HepG2 (cell line): Measurements from ENCODE around the gene FANCE. TPM values are rescaled to one million over a fixed set of nuclear protein-coding genes. Genes with fewer than 3 reads are reported as not detected.

Experiments
- BATF2 ChIP-seq: sonication (generic); formaldehyde crosslinking; IDR thresholded peaks from 2 replicates; pipeline ENCODE4 v1.8.0; 2022; ENCODE audit warnings: mild to moderate bottlenecking, missing genetic modification reagents, moderate library complexity
- BRF2 ChIP-seq: sonication (generic); formaldehyde crosslinking; IDR thresholded peaks from 2 replicates; pipeline ENCODE4 v1.8.1; 2022; ENCODE audit warnings: mild to moderate bottlenecking, missing genetic modification reagents
- FOXP4 ChIP-seq: sonication (generic); formaldehyde crosslinking; IDR thresholded peaks from 2 replicates; pipeline ENCODE4 v1.4.0; 2020; ENCODE audit warnings: missing genetic modification reagents
- GMEB2 ChIP-seq: IDR thresholded peaks from 2 replicates; pipeline ENCODE4 v1.6.1; 2016; ENCODE audit warnings: missing biosample characterization, missing genetic modification reagents, low read depth
- HIVEP1 ChIP-seq: sonication (generic); formaldehyde crosslinking; IDR thresholded peaks from 2 replicates; pipeline ENCODE4 v1.4.0; 2020; ENCODE audit warnings: mild to moderate bottlenecking, missing genetic modification reagents
- KDM3A ChIP-seq: IDR thresholded peaks from 2 replicates; pipeline ENCODE4 v1.6.1; 2018; ENCODE audit warnings: low read depth, missing compliant biosample characterization
- SMARCC2 ChIP-seq: fragments of 450-650 bp; IDR thresholded peaks from 2 replicates; pipeline ENCODE4 v1.6.1; 2017; ENCODE audit warnings: antibody characterized with exemption, mild to moderate bottlenecking
- TCF7L2 ChIP-seq: IDR thresholded peaks from 2 replicates; pipeline ENCODE4 v1.6.1; 2011; ENCODE audit warnings: mild to moderate bottlenecking, low read depth, low read length, moderate library complexity
- TRIM22 ChIP-seq: fragments of 450-650 bp; IDR thresholded peaks from 2 replicates; pipeline ENCODE4 v1.6.1; 2017
- ZFP36L1 ChIP-seq: sonication (generic); formaldehyde crosslinking; IDR thresholded peaks from 2 replicates; pipeline ENCODE4 v1.8.0; 2022; ENCODE audit warnings: mild to moderate bottlenecking, missing genetic modification reagents, moderate library complexity
- ZMYM3 ChIP-seq: sonication (generic); formaldehyde crosslinking; IDR thresholded peaks from 2 replicates; pipeline ENCODE4 v1.5.1; 2020; ENCODE audit warnings: mild to moderate bottlenecking, missing genetic modification reagents
- ZNF260 ChIP-seq: sonication (generic); formaldehyde crosslinking; IDR thresholded peaks from 2 replicates; pipeline ENCODE4 v1.4.0; 2020; ENCODE audit warnings: missing genetic modification reagents, low read depth, mild to moderate bottlenecking, borderline replicate concordance
- ZNF3 ChIP-seq: IDR thresholded peaks from 2 replicates; pipeline ENCODE4 v1.7.0; 2017; ENCODE audit warnings: inconsistent platforms
- ZNF383 ChIP-seq: sonication (generic); formaldehyde crosslinking; IDR thresholded peaks from 2 replicates; pipeline ENCODE4 v1.4.0; 2020; ENCODE audit warnings: missing genetic modification reagents, mild to moderate bottlenecking, borderline replicate concordance
- ZNF503 ChIP-seq: sonication (generic); formaldehyde crosslinking; IDR thresholded peaks from 2 replicates; pipeline ENCODE4 v1.4.0; 2020; ENCODE audit warnings: missing genetic modification reagents
- ZNF670 ChIP-seq: sonication (generic); formaldehyde crosslinking; IDR thresholded peaks from 2 replicates; pipeline ENCODE4 v1.8.0; 2022; ENCODE audit warnings: mild to moderate bottlenecking, missing genetic modification reagents, borderline replicate concordance
- polyA plus RNA-seq, 8 experiments: library from polyadenylated mRNA; depleted of rRNA in 3 of 8; stranded (reverse) in 7 of 8; unstranded in 1 of 8; fragments of >200 nt; fragmentation: Illumina TruSeq in 4 of 8; extraction: Trizol in 4 of 8; gene quantifications; 2 replicates each; pipeline versions ENCODE4 v1.2.1 to v1.2.3, GENCODE V29; 2011 to 2016; ENCODE audit warnings: low read depth in 4 of 8, missing spikeins in 1 of 8, mixed read lengths in 1 of 8; ENCODE audit not compliant: insufficient read depth in 1 of 8
- total RNA-seq, 5 experiments: library from RNA; depleted of rRNA; stranded (reverse); fragments of >200 nt; fragmentation: Illumina TruSeq; extraction: Trizol; gene quantifications; 2 replicates each; pipeline ENCODE4 v1.2.3, GENCODE V29; 2016; ENCODE audit warnings: low read depth in 1 of 5

The FANCE gene
- total and polyA plus RNA-seq, 2 of the 13 experiments (the other 11 are each of a cell fraction or from before 2014, with no cell fraction given): 7.1 to 11.2 TPM

GRCh38 chr6:35473075-35473849, 21.1 kb downstream of the FANCE start (continued):
- no peak for TF ChIP-seq FOXP4
- no peak for TF ChIP-seq ZNF260 (CRISPR knock-in tag)
- peak; percentile 53; the same call in 1 of the 2 replicates for TF ChIP-seq ZMYM3 (CRISPR knock-in tag)
- no peak for TF ChIP-seq KDM3A (CRISPR knock-in tag)
- TF ChIP-seq ZNF383 (CRISPR knock-in tag): no peak
- no peak for TF ChIP-seq BATF2 (CRISPR knock-in tag)
- TF ChIP-seq ZNF3 (CRISPR knock-in tag): no peak
- TF ChIP-seq TRIM22: no peak
- TF ChIP-seq GMEB2 (CRISPR knock-in tag): no peak
- TF ChIP-seq HIVEP1 (CRISPR knock-in tag): peak; percentile 36; the same call in 1 of the 2 replicates
- TF ChIP-seq ZFP36L1 (CRISPR knock-in tag): no peak
- no peak for TF ChIP-seq ZNF503
- TF ChIP-seq ZNF670: no peak
- no peak for TF ChIP-seq BRF2
- TF ChIP-seq SMARCC2: no peak
- TF ChIP-seq TCF7L2: no peak
